Measurements from ENCODE around the gene PERM1.
"Not testable (repeated sequence)": the region's sequence is repeated elsewhere in the genome, so short reads cannot be mapped to it uniquely, and the experiment has no call there.

PERM1 gene

GRCh38 chr1:981955-982558 is at the start of gene PERM1:
Gene PERM1 (minus strand): TSS chr1:982093. CDS start chr1:981029, 1,064 bp downstream.
- TF ChIP-seq, protein P1, sequence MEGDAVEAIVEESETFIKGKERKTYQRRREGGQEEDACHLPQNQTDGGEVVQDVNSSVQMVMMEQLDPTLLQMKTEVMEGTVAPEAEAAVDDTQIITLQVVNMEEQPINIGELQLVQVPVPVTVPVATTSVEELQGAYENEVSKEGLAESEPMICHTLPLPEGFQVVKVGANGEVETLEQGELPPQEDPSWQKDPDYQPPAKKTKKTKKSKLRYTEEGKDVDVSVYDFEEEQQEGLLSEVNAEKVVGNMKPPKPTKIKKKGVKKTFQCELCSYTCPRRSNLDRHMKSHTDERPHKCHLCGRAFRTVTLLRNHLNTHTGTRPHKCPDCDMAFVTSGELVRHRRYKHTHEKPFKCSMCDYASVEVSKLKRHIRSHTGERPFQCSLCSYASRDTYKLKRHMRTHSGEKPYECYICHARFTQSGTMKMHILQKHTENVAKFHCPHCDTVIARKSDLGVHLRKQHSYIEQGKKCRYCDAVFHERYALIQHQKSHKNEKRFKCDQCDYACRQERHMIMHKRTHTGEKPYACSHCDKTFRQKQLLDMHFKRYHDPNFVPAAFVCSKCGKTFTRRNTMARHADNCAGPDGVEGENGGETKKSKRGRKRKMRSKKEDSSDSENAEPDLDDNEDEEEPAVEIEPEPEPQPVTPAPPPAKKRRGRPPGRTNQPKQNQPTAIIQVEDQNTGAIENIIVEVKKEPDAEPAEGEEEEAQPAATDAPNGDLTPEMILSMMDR (IDR thresholded peaks at IDR 0.05; ENCODE audit: borderline replicate concordance, insufficient read depth, low read depth, low read length), result no peak
- H3K4me3 ChIP-seq (ENCODE audit: low read depth, low read length), result no peak within 1 kb of the TSS

GRCh38 chr1:1030867-1031658 is 49.2 kb upstream of the PERM1 start:
- H3K4me3 ChIP-seq (ENCODE audit: low read depth, low read length), result not testable (repeated sequence)

DNA sequence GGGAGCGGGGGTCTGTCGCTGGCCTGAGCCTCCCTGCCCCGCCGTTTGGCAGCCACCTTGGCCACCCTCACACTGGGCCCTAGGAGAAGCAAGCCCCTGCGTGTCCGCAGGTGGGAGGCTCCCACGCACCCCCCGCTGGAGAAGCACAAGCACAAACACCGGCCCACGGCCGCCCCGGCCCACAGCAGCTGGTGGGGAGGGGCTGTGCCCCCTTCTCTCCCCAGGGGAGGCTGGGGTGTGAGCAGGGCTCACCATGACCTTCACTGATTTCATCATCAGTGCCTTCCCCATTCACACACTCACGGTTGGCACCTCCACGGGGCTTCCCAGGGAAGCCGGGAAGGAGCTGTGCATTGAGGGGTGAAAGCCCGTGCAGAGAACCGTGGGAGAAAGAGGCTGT is 45.9 kb upstream of the PERM1 start:
- TF ChIP-seq, protein P1 (IDR thresholded peaks at IDR 0.05; ENCODE audit: borderline replicate concordance, insufficient read depth, low read depth, low read length), result no peak
- no peak overlapping the region for H3K4me3 ChIP-seq (ENCODE audit: low read depth, low read length)

DNA sequence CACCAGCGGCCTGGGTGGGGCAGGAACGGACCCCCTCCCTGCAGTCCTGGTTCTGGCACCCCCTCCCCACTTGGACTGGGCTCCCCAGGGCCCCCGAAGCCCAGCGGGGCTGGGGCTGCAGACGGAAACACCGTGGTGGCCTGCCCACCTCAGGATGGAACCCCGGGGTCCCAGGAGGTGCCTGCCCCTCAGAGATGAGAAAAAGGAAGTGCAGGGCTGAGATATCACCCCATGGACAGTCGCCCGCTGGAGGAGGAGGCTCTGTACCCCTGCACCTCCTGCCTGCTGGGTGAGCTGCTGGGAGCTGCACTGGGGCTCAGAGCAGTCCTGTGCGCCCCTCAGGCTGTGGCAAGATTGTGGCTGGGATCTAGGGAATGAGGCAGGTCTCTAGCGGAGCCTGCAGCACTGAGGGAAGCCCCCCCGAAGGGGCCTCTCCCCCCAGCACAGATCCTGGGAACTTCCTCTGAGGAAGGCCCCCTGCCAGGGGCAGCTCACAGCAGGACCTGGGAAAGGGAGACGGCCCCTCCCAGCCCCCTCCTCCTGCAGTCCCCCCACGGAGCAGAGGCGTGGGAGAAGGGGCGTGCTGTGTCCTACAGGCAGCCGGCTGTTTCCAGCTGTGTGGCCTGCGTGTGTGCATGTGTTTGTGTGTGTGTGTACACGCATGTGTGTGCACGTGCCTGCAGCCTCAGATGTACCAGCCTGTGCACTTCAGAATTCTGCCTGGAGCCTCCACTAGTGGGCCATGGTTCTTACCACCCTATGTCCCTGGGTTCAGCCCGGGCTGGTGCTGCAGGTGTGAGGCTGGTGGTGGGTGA is 44.9 kb upstream of the PERM1 start:
- H3K4me3 ChIP-seq (ENCODE audit: low read depth, low read length), result no peak overlapping the region
- TF ChIP-seq, protein P1 (IDR thresholded peaks at IDR 0.05; ENCODE audit: borderline replicate concordance, insufficient read depth, low read depth, low read length), result no peak

GRCh38 chr1:1025730-1026129 is 43.8 kb upstream of the PERM1 start:
- no peak overlapping the region for H3K4me3 ChIP-seq (ENCODE audit: low read depth, low read length)
- TF ChIP-seq, protein P1 (IDR thresholded peaks at IDR 0.05; ENCODE audit: borderline replicate concordance, insufficient read depth, low read depth, low read length), result no peak

GRCh38 chr1:1024771-1025699 is 43.1 kb upstream of the PERM1 start:
- H3K4me3 ChIP-seq (ENCODE audit: low read depth, low read length), result no peak overlapping the region
- TF ChIP-seq, protein P1 (IDR thresholded peaks at IDR 0.05; ENCODE audit: borderline replicate concordance, insufficient read depth, low read depth, low read length), result no peak
